HEK293 (cell line): ENCODE data around the gene KCNC2.

Source experiments
- KLF1 ChIP-seq: fragments of 450-650 bp; formaldehyde crosslinking; IDR thresholded peaks from 2 replicates; pipeline ENCODE4 v1.5.1; 2016; ENCODE audit warnings: missing biosample characterization, missing genetic modification characterization
- MYNN ChIP-seq: fragments of 450-650 bp; formaldehyde crosslinking; IDR thresholded peaks from 2 replicates; pipeline ENCODE4 v1.5.1; 2016; ENCODE audit warnings: missing biosample characterization, missing genetic modification characterization, borderline replicate concordance
- PBX3 ChIP-seq: sonication (generic); formaldehyde crosslinking; IDR thresholded peaks from 2 replicates; pipeline ENCODE4 v1.8.1; 2022; ENCODE audit warnings: mild to moderate bottlenecking, moderate library complexity, missing genetic modification reagents
- TRIM28 ChIP-seq: IDR thresholded peaks from 2 replicates; pipeline ENCODE4 v1.6.1; 2011; ENCODE audit warnings: low read length, control low read depth, borderline replicate concordance
- ZFP41 ChIP-seq: fragments of 450-650 bp; formaldehyde crosslinking; IDR thresholded peaks from 2 replicates; pipeline ENCODE4 v1.5.1; 2016; ENCODE audit warnings: missing biosample characterization, missing genetic modification characterization, borderline replicate concordance
- ZNF132 ChIP-seq: fragments of 450-650 bp; formaldehyde crosslinking; IDR thresholded peaks from 2 replicates; pipeline ENCODE4 v1.5.1; 2017; ENCODE audit warnings: missing biosample characterization, missing genetic modification characterization, borderline replicate concordance
- ZNF184 ChIP-seq: fragments of 450-650 bp; IDR thresholded peaks from 2 replicates; pipeline ENCODE4 v1.5.1; 2018; ENCODE audit warnings: missing biosample characterization, mild to moderate bottlenecking, missing genetic modification characterization
- ZNF274 ChIP-seq, 2 experiments: fragments of 200-500 bp in 1 of 2; fragments of 450-650 bp in 1 of 2; sonication (Bioruptor generic) in 1 of 2; formaldehyde crosslinking in 1 of 2; IDR thresholded peaks; 2 replicates each; pipeline versions ENCODE4 v1.5.1 to v1.6.1; 2014 to 2016; ENCODE audit warnings: borderline replicate concordance in 1 of 2, inconsistent platforms in 1 of 2, low read length in 1 of 2, missing biosample characterization in 1 of 2, missing genetic modification characterization in 1 of 2
- ZNF704 ChIP-seq: fragments of 450-650 bp; formaldehyde crosslinking; IDR thresholded peaks from 2 replicates; pipeline ENCODE4 v1.5.1; 2016; ENCODE audit warnings: missing biosample characterization, missing genetic modification characterization
- ZNF777 ChIP-seq: fragments of 450-650 bp; formaldehyde crosslinking; IDR thresholded peaks from 2 replicates; pipeline ENCODE4 v1.5.1; 2017; ENCODE audit warnings: missing biosample characterization, missing genetic modification characterization, borderline replicate concordance
- ZNF830 ChIP-seq: fragments of 450-650 bp; IDR thresholded peaks from 2 replicates; pipeline ENCODE4 v1.5.0; 2018; ENCODE audit warnings: missing biosample characterization, missing genetic modification characterization, low read depth, mild to moderate bottlenecking, moderate library complexity
- TF ChIP-seq, protein P1 (sequence below): fragments of 450-650 bp; formaldehyde crosslinking; IDR thresholded peaks from 2 replicates; pipeline ENCODE4 v1.5.1; 2016; ENCODE audit warnings: missing biosample characterization, missing genetic modification characterization
- TF ChIP-seq, protein P2 (sequence below): fragments of 450-650 bp; formaldehyde crosslinking; IDR thresholded peaks from 2 replicates; pipeline ENCODE4 v1.5.1; 2016; ENCODE audit warnings: missing biosample characterization, missing genetic modification characterization
- TF ChIP-seq, protein P3 (sequence below): fragments of 450-650 bp; formaldehyde crosslinking; IDR thresholded peaks from 2 replicates; pipeline ENCODE4 v1.5.1; 2016; ENCODE audit warnings: missing biosample characterization, missing genetic modification characterization

DNA sequence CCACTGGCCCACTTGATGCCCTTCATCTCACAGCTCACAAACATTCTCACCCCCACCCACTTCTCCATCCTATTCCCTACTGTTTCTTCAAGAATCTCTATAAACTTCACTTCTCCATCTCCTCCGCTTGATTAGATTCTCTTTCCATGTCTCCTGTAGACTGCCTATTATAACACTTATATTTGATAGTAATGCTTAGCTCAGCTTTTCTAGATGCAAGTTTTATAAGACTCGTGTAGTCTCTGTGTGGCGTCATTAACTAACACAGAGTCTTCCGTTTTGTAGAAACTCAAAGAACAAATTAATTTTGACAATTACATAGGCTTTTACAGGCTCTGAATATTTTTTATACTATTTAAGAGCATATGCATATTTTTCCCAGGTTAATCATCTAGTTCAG lies 25.7 kb downstream of the KCNC2 start:
- TF ChIP-seq, protein P1, sequence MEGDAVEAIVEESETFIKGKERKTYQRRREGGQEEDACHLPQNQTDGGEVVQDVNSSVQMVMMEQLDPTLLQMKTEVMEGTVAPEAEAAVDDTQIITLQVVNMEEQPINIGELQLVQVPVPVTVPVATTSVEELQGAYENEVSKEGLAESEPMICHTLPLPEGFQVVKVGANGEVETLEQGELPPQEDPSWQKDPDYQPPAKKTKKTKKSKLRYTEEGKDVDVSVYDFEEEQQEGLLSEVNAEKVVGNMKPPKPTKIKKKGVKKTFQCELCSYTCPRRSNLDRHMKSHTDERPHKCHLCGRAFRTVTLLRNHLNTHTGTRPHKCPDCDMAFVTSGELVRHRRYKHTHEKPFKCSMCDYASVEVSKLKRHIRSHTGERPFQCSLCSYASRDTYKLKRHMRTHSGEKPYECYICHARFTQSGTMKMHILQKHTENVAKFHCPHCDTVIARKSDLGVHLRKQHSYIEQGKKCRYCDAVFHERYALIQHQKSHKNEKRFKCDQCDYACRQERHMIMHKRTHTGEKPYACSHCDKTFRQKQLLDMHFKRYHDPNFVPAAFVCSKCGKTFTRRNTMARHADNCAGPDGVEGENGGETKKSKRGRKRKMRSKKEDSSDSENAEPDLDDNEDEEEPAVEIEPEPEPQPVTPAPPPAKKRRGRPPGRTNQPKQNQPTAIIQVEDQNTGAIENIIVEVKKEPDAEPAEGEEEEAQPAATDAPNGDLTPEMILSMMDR (tag by site-specific recombination), result no peak
- TF ChIP-seq, protein P2, sequence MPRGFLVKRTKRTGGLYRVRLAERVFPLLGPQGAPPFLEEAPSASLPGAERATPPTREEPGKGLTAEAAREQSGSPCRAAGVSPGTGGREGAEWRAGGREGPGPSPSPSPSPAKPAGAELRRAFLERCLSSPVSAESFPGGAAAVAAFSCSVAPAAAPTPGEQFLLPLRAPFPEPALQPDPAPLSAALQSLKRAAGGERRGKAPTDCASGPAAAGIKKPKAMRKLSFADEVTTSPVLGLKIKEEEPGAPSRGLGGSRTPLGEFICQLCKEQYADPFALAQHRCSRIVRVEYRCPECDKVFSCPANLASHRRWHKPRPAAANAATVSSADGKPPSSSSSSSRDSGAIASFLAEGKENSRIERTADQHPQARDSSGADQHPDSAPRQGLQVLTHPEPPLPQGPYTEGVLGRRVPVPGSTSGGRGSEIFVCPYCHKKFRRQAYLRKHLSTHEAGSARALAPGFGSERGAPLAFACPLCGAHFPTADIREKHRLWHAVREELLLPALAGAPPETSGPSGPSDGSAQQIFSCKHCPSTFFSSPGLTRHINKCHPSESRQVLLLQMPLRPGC (tag by site-specific recombination), result no peak
- TF ChIP-seq TRIM28 (no peak), ZNF274 (IDR thresholded peaks at IDR 0.05; ENCODE audit: low read length) (no peak), ZNF274 (tag by site-specific recombination; IDR thresholded peaks at IDR 0.05; ENCODE audit: borderline replicate concordance) (no peak), ZNF830 (no peak), ZNF777 (no peak), ZNF184 (tag by site-specific recombination) (no peak), MYNN (tag by site-specific recombination) (no peak), ZNF132 (tag by site-specific recombination) (no peak), ZNF704 (tag by site-specific recombination) (no peak), PBX3 (CRISPR knock-in tag) (no peak), KLF1 (tag by site-specific recombination) (no peak), ZFP41 (no peak)
- TF ChIP-seq, protein P3, sequence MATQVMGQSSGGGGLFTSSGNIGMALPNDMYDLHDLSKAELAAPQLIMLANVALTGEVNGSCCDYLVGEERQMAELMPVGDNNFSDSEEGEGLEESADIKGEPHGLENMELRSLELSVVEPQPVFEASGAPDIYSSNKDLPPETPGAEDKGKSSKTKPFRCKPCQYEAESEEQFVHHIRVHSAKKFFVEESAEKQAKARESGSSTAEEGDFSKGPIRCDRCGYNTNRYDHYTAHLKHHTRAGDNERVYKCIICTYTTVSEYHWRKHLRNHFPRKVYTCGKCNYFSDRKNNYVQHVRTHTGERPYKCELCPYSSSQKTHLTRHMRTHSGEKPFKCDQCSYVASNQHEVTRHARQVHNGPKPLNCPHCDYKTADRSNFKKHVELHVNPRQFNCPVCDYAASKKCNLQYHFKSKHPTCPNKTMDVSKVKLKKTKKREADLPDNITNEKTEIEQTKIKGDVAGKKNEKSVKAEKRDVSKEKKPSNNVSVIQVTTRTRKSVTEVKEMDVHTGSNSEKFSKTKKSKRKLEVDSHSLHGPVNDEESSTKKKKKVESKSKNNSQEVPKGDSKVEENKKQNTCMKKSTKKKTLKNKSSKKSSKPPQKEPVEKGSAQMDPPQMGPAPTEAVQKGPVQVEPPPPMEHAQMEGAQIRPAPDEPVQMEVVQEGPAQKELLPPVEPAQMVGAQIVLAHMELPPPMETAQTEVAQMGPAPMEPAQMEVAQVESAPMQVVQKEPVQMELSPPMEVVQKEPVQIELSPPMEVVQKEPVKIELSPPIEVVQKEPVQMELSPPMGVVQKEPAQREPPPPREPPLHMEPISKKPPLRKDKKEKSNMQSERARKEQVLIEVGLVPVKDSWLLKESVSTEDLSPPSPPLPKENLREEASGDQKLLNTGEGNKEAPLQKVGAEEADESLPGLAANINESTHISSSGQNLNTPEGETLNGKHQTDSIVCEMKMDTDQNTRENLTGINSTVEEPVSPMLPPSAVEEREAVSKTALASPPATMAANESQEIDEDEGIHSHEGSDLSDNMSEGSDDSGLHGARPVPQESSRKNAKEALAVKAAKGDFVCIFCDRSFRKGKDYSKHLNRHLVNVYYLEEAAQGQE, result no peak
